AG09319 (cell line): ENCODE results near the gene MAP3K20.
A peak's percentile ranks its signal among the peaks of the same experiment; 100 is the strongest.
"Not testable (repeated sequence)": the region's sequence is repeated elsewhere in the genome, so short reads cannot be mapped to it uniquely, and the experiment has no call there.

Experiments
- DNase-seq: peaks from one replicate; pipeline ENCODE4 v3.0.0-alpha.2; 2010; ENCODE audit warnings: low read depth; ENCODE audit errors: extremely low read depth
- CTCF ChIP-seq: IDR thresholded peaks from 2 replicates; pipeline ENCODE4 v1.5.1; 2011; ENCODE audit warnings: low read depth, mild to moderate bottlenecking, inconsistent platforms, low read length, moderate library complexity

MAP3K20 gene

GRCh38 chr2:173090973-173091660, 15.5 kb downstream of the MAP3K20 start:
- peak; percentile 41 for TF ChIP-seq CTCF
- DNase-seq: no peak

- no peak for TF ChIP-seq CTCF
- no peak for DNase-seq
Observed at GRCh38 chr2:173091910-173092309, 16.3 kb downstream of the MAP3K20 start.

GRCh38 chr2:173092844-173093402, 17.3 kb downstream of the MAP3K20 start:
- TF ChIP-seq CTCF: no peak

GRCh38 chr2:173093617-173094016, 18.0 kb downstream of the MAP3K20 start:
- DNase-seq: not testable (repeated sequence)

More at GRCh38 chr2:173092844-173093402, 17.3 kb downstream of the MAP3K20 start:
- DNase-seq: no peak

- DNase-seq: no peak
- TF ChIP-seq CTCF: no peak
Observed at GRCh38 chr2:173094731-173095130, 19.1 kb downstream of the MAP3K20 start.

- no peak for TF ChIP-seq CTCF
Observed at GRCh38 chr2:173095356-173095755, 19.7 kb downstream of the MAP3K20 start.

GRCh38 chr2:173099271-173099670, 23.6 kb downstream of the MAP3K20 start:
- no peak for TF ChIP-seq CTCF
- DNase-seq: no peak

More at GRCh38 chr2:173095356-173095755, 19.7 kb downstream of the MAP3K20 start:
- no peak for DNase-seq

GRCh38 chr2:173099804-173100203, 24.2 kb downstream of the MAP3K20 start:
- no peak for TF ChIP-seq CTCF
- no peak for DNase-seq
